Gastrocnemius medialis (tissue), 4 donors: ENCODE results near the gene LHX6. TPM values are rescaled to one million over a fixed set of nuclear protein-coding genes. Genes with fewer than 3 reads are reported as not detected.

ENCODE experiments used
- ATAC-seq, 2 donors: fragments of 150-250 bp; one replicate each; pipeline ENCODE4 v1.9.1; 2016
- DNase-seq, 2 donors: peaks; one replicate each; pipeline ENCODE4 v3.0.0-alpha.2; 2019
- H3K27ac ChIP-seq, 4 donors: fragments of 200-600 bp; sonication (generic); 1 replicate in 1 of 4; 2 replicates in 3 of 4; pipeline ENCODE4 v1.5.1; 2016 to 2018; ENCODE audit warnings: mild to moderate bottlenecking in 2 of 4, moderate library complexity in 1 of 4
- H3K27me3 ChIP-seq, 3 donors: fragments of 200-600 bp; sonication (generic) in 2 of 3; 1 replicate in 1 of 3; 2 replicates in 2 of 3; pipeline versions ENCODE4 v1.5.1 to v1.6.0; 2016 to 2019; ENCODE audit warnings: mild to moderate bottlenecking in 1 of 3, moderate library complexity in 1 of 3
- H3K36me3 ChIP-seq, 2 donors: fragments of 200-600 bp; sonication (generic) in 1 of 2; one replicate each; pipeline ENCODE4 v1.5.1; 2017 to 2018
- H3K4me1 ChIP-seq, 2 donors: fragments of 200-600 bp; sonication (generic) in 1 of 2; one replicate each; pipeline ENCODE4 v1.5.1; 2016 to 2017; ENCODE audit warnings: mild to moderate bottlenecking in 2 of 2
- H3K4me3 ChIP-seq, 4 donors: fragments of 200-600 bp; sonication (generic) in 3 of 4; 1 replicate in 1 of 4; 2 replicates in 3 of 4; pipeline ENCODE4 v1.5.1; 2016 to 2019; ENCODE audit warnings: mild to moderate bottlenecking in 2 of 4
- H3K9me3 ChIP-seq, 3 donors: fragments of 200-600 bp; sonication (generic) in 2 of 3; 1 replicate in 1 of 3; 2 replicates in 2 of 3; pipeline ENCODE4 v1.5.1; 2016 to 2019
- POLR2A ChIP-seq, 2 donors: fragments of 450-650 bp; IDR thresholded peaks; one replicate each; pipeline ENCODE4 v1.6.1; 2017; ENCODE audit warnings: antibody characterized with exemption in 2 of 2, mild to moderate bottlenecking in 2 of 2, moderate library complexity in 2 of 2
- in situ Hi-C, 4 donors: fragments of 200-750 bp; cut with MboI; loops; one replicate each; pipeline versions ENCODE4 v1.15.0 to v1.8.0; 2017; ENCODE audit warnings: low sequenced_read_pairs in 4 of 4
- intact Hi-C: fragments of 100-400 bp; cut with DNase I; formaldehyde crosslinking; loops from one replicate; pipeline ENCODE4 v1.15.1; 2023; ENCODE audit warnings: low total_unique reads
- total RNA-seq, 4 donors: library from RNA; depleted of rRNA; stranded (reverse); fragments of >200 nt; gene quantifications; one replicate each; pipeline versions ENCODE4 v1.1.0 to v1.2.3, GENCODE V29; 2016
- TF ChIP-seq, protein P1 (sequence below), 5 experiments: fragments of 450-650 bp in 3 of 5; fragments of 200-600 bp in 2 of 5; sonication (generic) in 2 of 5; IDR thresholded peaks in 4 of 5; conservative IDR thresholded peaks in 1 of 5; 1 replicate in 4 of 5; 2 replicates in 1 of 5; pipeline ENCODE4 v1.5.1; 2016 to 2019; ENCODE audit warnings: antibody characterized with exemption in 5 of 5, mild to moderate bottlenecking in 3 of 5, moderate library complexity in 3 of 5

The LHX6 gene
- 1 to 10 TPM in 3 of 4 donors, under 1 TPM in 1; 0.83 to 4.5 (median 1.7) TPM for total RNA-seq

DNA sequence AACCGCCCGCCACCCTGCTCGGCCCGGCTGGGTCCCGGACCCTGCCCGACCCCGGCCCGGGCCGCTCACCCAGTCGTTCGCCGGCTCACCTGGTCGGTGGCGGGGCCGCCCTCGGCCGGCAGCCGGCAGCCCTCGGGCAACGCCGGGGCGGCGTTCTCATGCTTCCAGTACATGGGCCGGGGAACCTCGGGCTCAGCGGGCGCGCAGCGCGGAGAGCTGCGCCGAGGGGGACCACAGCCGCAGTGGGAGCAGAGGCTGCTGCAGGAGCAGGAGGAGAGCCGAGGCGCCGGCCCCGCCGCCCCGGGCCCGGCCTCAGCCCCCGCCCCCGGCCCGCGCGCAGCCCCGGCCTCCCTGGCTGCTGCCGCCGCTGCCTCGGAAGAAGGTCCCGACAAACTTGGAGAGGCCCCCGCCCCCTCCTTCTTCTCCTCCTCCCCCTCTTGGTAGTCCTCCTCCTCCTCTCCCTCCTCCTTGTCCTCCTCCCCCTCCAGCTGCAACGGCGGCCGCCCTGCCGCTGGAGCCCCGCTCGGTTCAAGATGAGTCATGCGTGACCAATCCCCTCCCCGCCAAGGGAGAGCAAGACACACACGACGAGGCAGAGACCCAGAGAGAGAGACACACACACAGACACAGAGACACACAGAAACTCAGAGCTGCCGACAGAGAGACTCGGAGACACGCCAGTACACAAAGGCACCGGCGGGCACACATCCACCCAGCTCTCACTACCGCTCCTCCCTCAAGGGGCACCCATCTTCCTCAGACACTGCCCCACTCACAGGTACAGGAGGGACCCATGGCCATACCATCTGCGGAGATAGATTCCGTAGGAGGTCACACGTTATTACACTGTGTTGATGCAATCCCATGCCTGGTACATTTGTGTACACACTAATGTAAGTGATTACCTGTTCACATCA, at the start of gene LHX6:
TSS of gene LHX6 (minus strand) at position 390 of the 917 bp plus-strand sequence. CDS start at position 173, 217 bp downstream.
- ATAC-seq: peak in 1 of 2 donors; percentile 18
- peaks cover 0 to 19% of the 10 kb centered on the region in 2 donors for H3K4me1 ChIP-seq
- peak within 1 kb of the TSS; percentile 40 to 57 (median 50) for H3K4me3 ChIP-seq
- H3K27me3 ChIP-seq: peaks cover 55 to 66% (median 56%) of the 10 kb centered on the region in 3 donors
- in situ Hi-C loops (no loop called here), intact Hi-C loops (no loop called here)
- DNase-seq: no peak
- no peak within 1 kb of the TSS for H3K27ac ChIP-seq
- no peaks in the 10 kb centered on the region for H3K36me3 ChIP-seq
- no peaks in the 10 kb centered on the region for H3K9me3 ChIP-seq
- TF ChIP-seq, protein P1, sequence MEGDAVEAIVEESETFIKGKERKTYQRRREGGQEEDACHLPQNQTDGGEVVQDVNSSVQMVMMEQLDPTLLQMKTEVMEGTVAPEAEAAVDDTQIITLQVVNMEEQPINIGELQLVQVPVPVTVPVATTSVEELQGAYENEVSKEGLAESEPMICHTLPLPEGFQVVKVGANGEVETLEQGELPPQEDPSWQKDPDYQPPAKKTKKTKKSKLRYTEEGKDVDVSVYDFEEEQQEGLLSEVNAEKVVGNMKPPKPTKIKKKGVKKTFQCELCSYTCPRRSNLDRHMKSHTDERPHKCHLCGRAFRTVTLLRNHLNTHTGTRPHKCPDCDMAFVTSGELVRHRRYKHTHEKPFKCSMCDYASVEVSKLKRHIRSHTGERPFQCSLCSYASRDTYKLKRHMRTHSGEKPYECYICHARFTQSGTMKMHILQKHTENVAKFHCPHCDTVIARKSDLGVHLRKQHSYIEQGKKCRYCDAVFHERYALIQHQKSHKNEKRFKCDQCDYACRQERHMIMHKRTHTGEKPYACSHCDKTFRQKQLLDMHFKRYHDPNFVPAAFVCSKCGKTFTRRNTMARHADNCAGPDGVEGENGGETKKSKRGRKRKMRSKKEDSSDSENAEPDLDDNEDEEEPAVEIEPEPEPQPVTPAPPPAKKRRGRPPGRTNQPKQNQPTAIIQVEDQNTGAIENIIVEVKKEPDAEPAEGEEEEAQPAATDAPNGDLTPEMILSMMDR (IDR thresholded peaks at IDR 0.05 in 4 of 5, conservative IDR thresholded peaks at IDR 0.05 in 1 of 5): no peak
- TF ChIP-seq POLR2A (IDR thresholded peaks at IDR 0.05): no peak

DNA sequence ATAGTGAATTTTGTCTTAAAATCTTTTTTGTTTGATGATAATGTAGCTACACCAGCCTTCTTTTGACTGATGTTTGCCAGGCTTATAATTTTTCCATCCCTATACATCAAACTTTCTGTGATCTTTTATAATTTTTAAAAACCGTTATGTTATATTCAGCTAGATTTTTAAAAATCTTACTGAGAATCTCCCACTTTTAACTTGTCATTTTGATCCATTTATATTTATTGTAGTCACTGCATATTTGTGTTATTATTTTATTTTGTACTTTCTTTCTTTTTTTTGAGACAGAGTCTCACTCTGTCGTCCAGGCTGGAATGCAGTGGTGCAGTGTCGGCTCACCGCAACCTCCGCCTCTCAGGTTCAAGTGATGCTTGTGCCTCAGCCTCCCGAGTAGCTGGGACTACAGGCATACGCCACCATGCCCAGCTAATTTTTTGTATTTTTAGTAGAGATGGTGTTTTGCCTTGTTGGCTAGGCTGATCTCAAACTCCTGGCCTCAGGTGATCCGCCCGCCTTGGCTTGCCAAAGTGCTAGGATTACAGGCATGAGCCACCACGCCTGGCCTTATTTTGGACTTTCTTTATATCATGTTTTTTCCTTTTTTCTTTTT, 48.6 kb upstream of the LHX6 start:
- ATAC-seq (no peak), DNase-seq (no peak)
- Histone ChIP-seq H3K27me3 (no peaks in the 10 kb centered on the region), H3K9me3 (peaks cover 0 to 5% (median 0%) of the 10 kb centered on the region in 3 donors), H3K4me1 (peaks cover 11 to 14% of the 10 kb centered on the region in 2 donors), H3K36me3 (peaks cover 0 to 14% of the 10 kb centered on the region in 2 donors), H3K4me3 (no peak overlapping the region), H3K27ac (no peak overlapping the region)
- intact Hi-C loops: no loop called here
- TF ChIP-seq, protein P1 (IDR thresholded peaks at IDR 0.05 in 4 of 5, conservative IDR thresholded peaks at IDR 0.05 in 1 of 5): no peak
- TF ChIP-seq POLR2A (IDR thresholded peaks at IDR 0.05): no peak
- in situ Hi-C loops: loop anchor here in 1 of 4 donors (25.0 kb wide), 1 partner anchor 535 kb away; the partner anchor contains the start of gene OR1K1

DNA sequence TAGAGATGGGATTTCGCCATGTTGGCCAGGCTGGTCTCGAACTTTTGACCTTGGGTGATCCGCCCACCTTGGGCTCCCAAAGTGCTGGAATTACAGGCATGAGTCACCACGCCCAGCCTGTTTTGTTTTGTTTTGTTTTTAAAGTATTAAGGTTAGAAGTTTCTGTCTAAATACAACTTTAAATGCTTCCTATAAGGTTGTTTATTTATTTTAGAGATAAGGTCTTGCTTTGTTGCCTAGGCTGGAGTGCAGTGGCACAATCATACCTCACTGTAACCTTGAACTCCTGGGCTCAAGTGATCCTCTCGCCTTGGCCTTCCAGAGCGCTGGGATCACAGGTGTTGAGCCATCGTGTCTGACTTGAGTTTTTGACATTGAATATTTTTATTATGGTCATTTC, 47.3 kb upstream of the LHX6 start:
- H3K4me3 ChIP-seq: no peak overlapping the region
- no peak for TF ChIP-seq POLR2A (IDR thresholded peaks at IDR 0.05)
- TF ChIP-seq, protein P1 (IDR thresholded peaks at IDR 0.05 in 4 of 5, conservative IDR thresholded peaks at IDR 0.05 in 1 of 5): no peak
- ATAC-seq: no peak

DNA sequence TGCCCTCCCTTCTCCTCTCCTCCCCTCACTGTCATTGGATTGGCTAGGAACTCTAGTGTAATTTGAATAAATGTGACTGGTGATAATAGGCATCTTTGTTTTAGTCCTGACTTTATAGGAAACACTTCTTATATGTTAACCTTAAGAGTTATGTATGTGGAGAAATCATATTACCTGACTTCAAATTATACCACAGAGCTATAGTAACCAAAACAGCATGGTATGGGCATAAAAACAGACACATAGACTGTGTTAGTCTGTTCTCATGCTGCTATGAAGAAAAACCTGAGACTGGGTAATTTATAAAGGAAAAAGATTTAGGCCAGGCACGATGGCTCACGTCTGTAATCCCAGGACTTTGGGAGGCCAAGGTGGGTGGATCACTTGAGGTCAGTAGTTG, 45.3 kb upstream of the LHX6 start:
- in situ Hi-C loops (no loop called here), intact Hi-C loops (no loop called here)
- no peak for DNase-seq

More for the DNA sequence above, 47.3 kb upstream of the LHX6 start:
- Histone ChIP-seq H3K27me3 (no peaks in the 10 kb centered on the region), H3K36me3 (peaks cover 0 to 24% of the 10 kb centered on the region in 2 donors), H3K4me1 (peaks cover 10 to 11% of the 10 kb centered on the region in 2 donors), H3K27ac (no peak overlapping the region), H3K9me3 (peaks cover 0 to 5% (median 0%) of the 10 kb centered on the region in 3 donors)
- DNase-seq: no peak
- in situ Hi-C loops (loop anchor here in 1 of 4 donors (25.0 kb wide), 1 partner anchor 536 kb away; the partner anchor contains the start of gene OR1K1), intact Hi-C loops (no loop called here)

More for the DNA sequence above, 45.3 kb upstream of the LHX6 start:
- H3K27ac ChIP-seq: no peak overlapping the region
- no peak for ATAC-seq
- H3K27me3 ChIP-seq: no peaks in the 10 kb centered on the region
- peaks cover 0 to 5% (median 0%) of the 10 kb centered on the region in 3 donors for H3K9me3 ChIP-seq
- H3K4me3 ChIP-seq: no peak overlapping the region
- H3K4me1 ChIP-seq: peaks cover 0 to 7% of the 10 kb centered on the region in 2 donors
- TF ChIP-seq POLR2A (IDR thresholded peaks at IDR 0.05): no peak
- TF ChIP-seq, protein P1 (IDR thresholded peaks at IDR 0.05 in 4 of 5, conservative IDR thresholded peaks at IDR 0.05 in 1 of 5): no peak
- peaks cover 0 to 27% of the 10 kb centered on the region in 2 donors for H3K36me3 ChIP-seq
